PC-9 (cell line): ENCODE data around the gene JMJD8. TPM values are rescaled to one million over a fixed set of nuclear protein-coding genes. Genes with fewer than 3 reads are reported as not detected.

Source experiments
- BruUV-seq: library from RNA; stranded (reverse); fragments of 400-500 nt; replicated peaks from 2 replicates; lab custom pipeline; 2021; lab: Mats Ljungman, UMichigan
- CTCF ChIA-PET: fragments of 300-600 bp; sonication (Branson Sonifier 250); formaldehyde crosslinking; loops from one replicate; lab custom pipeline; 2022; ENCODE audit warnings: antibody characterized with exemption; lab: Charles Lee
- POLR2A ChIA-PET: fragments of 300-600 bp; sonication (Branson Sonifier 250); formaldehyde crosslinking; loops from one replicate; lab custom pipeline; 2022; ENCODE audit warnings: antibody characterized with exemption; ENCODE audit not compliant: unreplicated experiment; lab: Charles Lee
- DNase-seq, 2 experiments: peaks; one replicate each; pipeline versions ENCODE4 v3.0.0 to v3.0.0-alpha.2; 2015 to 2022; ENCODE audit warnings: mixed read lengths in 1 of 2
- H2AFZ ChIP-seq: fragments of 200-600 bp; sonication (generic); 2 replicates; pipeline ENCODE4 v1.8.1; 2017; ENCODE audit warnings: antibody characterized with exemption
- H3F3A ChIP-seq: fragments of 200-600 bp; sonication (generic); 2 replicates; pipeline ENCODE4 v1.8.1; 2017; ENCODE audit warnings: antibody characterized with exemption, mild to moderate bottlenecking, low read depth; ENCODE audit not compliant: insufficient read depth
- H3K27ac ChIP-seq: fragments of 200-600 bp; sonication (generic); 2 replicates; pipeline ENCODE4 v1.6.1; 2016; ENCODE audit warnings: mixed run types
- H3K27me3 ChIP-seq: fragments of 200-600 bp; sonication (generic); 2 replicates; pipeline ENCODE4 v1.6.1; 2016; ENCODE audit warnings: low read depth, mixed run types; ENCODE audit not compliant: insufficient read depth
- H3K36me3 ChIP-seq: fragments of 200-600 bp; sonication (generic); 2 replicates; pipeline ENCODE4 v1.6.1; 2016; ENCODE audit warnings: low read depth, mixed run types
- H3K4me1 ChIP-seq: fragments of 200-600 bp; sonication (generic); replicated peaks from 2 replicates; pipeline ENCODE4 v1.6.1; 2016; ENCODE audit warnings: mixed run types; ENCODE audit not compliant: insufficient read depth
- H3K4me2 ChIP-seq: fragments of 200-600 bp; sonication (generic); 2 replicates; pipeline ENCODE4 v1.6.1; 2017; ENCODE audit warnings: mixed run types
- H3K4me3 ChIP-seq: fragments of 200-600 bp; sonication (generic); 2 replicates; pipeline ENCODE4 v1.6.1; 2016; ENCODE audit warnings: mixed run types
- H3K79me2 ChIP-seq: fragments of 200-600 bp; sonication (generic); 2 replicates; pipeline ENCODE4 v1.6.1; 2017; ENCODE audit warnings: low read depth, mixed run types
- H3K9me2 ChIP-seq: fragments of 200-600 bp; sonication (generic); 2 replicates; pipeline ENCODE4 v1.8.1; 2017; ENCODE audit warnings: mild to moderate bottlenecking; ENCODE audit not compliant: insufficient read depth
- H3K9me3 ChIP-seq: fragments of 200-600 bp; sonication (generic); 2 replicates; pipeline ENCODE4 v1.8.1; 2016; ENCODE audit warnings: low read depth; ENCODE audit not compliant: insufficient read depth
- H4K20me1 ChIP-seq: fragments of 200-600 bp; sonication (generic); 2 replicates; pipeline ENCODE4 v1.8.1; 2017; ENCODE audit not compliant: insufficient read depth
- CTCF ChIP-seq: fragments of 200-600 bp; sonication (generic); conservative IDR thresholded peaks from 2 replicates; pipeline ENCODE4 v1.6.1; 2017; ENCODE audit warnings: mixed run types, antibody characterized with exemption, mild to moderate bottlenecking, moderate library complexity
- EZH2 ChIP-seq: fragments of 200-600 bp; sonication (generic); IDR thresholded peaks from 2 replicates; pipeline ENCODE4 v1.8.0; 2017; ENCODE audit warnings: antibody characterized with exemption, low read depth
- intact Hi-C: fragments of 100-400 bp; cut with micrococcal nuclease; formaldehyde crosslinking; loops from one replicate; pipeline ENCODE4 v1.10.0; 2022; ENCODE audit not compliant: unreplicated experiment
- total RNA-seq: library from RNA; stranded (reverse); gene quantifications from 2 replicates; pipeline ENCODE4 v1.2.3, GENCODE V29; 2021

The JMJD8 gene
- total RNA-seq, 1 experiment from 2014 or later: 57.4 TPM

- no peaks in the 10 kb centered on the region for H3K9me2 ChIP-seq
- no peaks in the 10 kb centered on the region for H3K79me2 ChIP-seq
- H3K27me3 ChIP-seq: peaks cover 8% of the 10 kb centered on the region; the same call in 1 of the 2 replicates
- H3K36me3 ChIP-seq: no peaks in the 10 kb centered on the region
- H4K20me1 ChIP-seq: no peaks in the 10 kb centered on the region
- peak; percentile 72 to 93 for DNase-seq
- intact Hi-C loops: no loop called here
- H3K4me1 ChIP-seq: peaks cover 8% of the 10 kb centered on the region
- H3F3A ChIP-seq: peaks cover 22% of the 10 kb centered on the region
- ChIA-PET POLR2A (interaction anchor here (0.7 to 1.0 kb wide), 2 partner anchors 30 to 168 kb away, joined by 6 to 10 read pairs; partner anchors contain the start of gene CAPN15), CTCF (interaction anchor here (0.5 to 1.1 kb wide), 4 partner anchors 17 to 874 kb away, joined by 3 to 12 read pairs (median 7); no protein-coding TSS in a partner anchor)
- no peak overlapping the region for H3K4me3 ChIP-seq
- H3K9me3 ChIP-seq: no peaks in the 10 kb centered on the region
- TF ChIP-seq CTCF (no peak), EZH2 (no peak)
- 0 out of 2 replicates have a peak overlapping the region, but pooled peaks have one; percentile 19 for H3K4me2 ChIP-seq
- H3K27ac ChIP-seq: no peak overlapping the region
- BruUV-seq: no TSS peak
- no peak overlapping the region for H2AFZ ChIP-seq
Measured at GRCh38 chr16:695355-696089, 11.4 kb upstream of the JMJD8 start.

- no peaks in the 10 kb centered on the region for H3K9me3 ChIP-seq
- intact Hi-C loops: no loop called here
- no peaks in the 10 kb centered on the region for H3K36me3 ChIP-seq
- H3K27ac ChIP-seq: no peak overlapping the region
- no peak for DNase-seq
- H3K4me2 ChIP-seq: no peak overlapping the region
- CTCF ChIA-PET: no interaction called here
- H3K79me2 ChIP-seq: no peaks in the 10 kb centered on the region
- no peaks in the 10 kb centered on the region for H3K9me2 ChIP-seq
- no peak for TF ChIP-seq CTCF
- no peak for TF ChIP-seq EZH2
- H2AFZ ChIP-seq: no peak overlapping the region
- POLR2A ChIA-PET: interaction anchor here (1.0 kb wide), 1 partner anchor 168 kb away, joined by 10 read pairs; the partner anchor contains the start of gene CAPN15
- H3K4me3 ChIP-seq: no peak overlapping the region
- H3K27me3 ChIP-seq: peaks cover 3% of the 10 kb centered on the region; the same call in 1 of the 2 replicates
- BruUV-seq: no TSS peak
- no peaks in the 10 kb centered on the region for H4K20me1 ChIP-seq
- peaks cover 10% of the 10 kb centered on the region for H3K4me1 ChIP-seq
- H3F3A ChIP-seq: peaks cover 22% of the 10 kb centered on the region
Measured at GRCh38 chr16:694863-695354, 10.8 kb upstream of the JMJD8 start.

- intact Hi-C loops: no loop called here
- peaks cover 13% of the 10 kb centered on the region for H3K4me1 ChIP-seq
- H3K79me2 ChIP-seq: peaks cover 6% of the 10 kb centered on the region
- H3K4me2 ChIP-seq: no peak overlapping the region
- POLR2A ChIA-PET: no interaction called here
- H3K4me3 ChIP-seq: no peak overlapping the region
- peaks cover 22% of the 10 kb centered on the region for H3F3A ChIP-seq
- H3K27ac ChIP-seq: no peak overlapping the region
- no peak for DNase-seq
- BruUV-seq: no TSS peak
- CTCF ChIA-PET: no interaction called here
- TF ChIP-seq CTCF (no peak), EZH2 (no peak)
- no peak overlapping the region for H2AFZ ChIP-seq
- H3K36me3 ChIP-seq: no peaks in the 10 kb centered on the region
- H4K20me1 ChIP-seq: no peaks in the 10 kb centered on the region
- H3K9me3 ChIP-seq: no peaks in the 10 kb centered on the region
- no peaks in the 10 kb centered on the region for H3K9me2 ChIP-seq
- no peaks in the 10 kb centered on the region for H3K27me3 ChIP-seq
Measured at GRCh38 chr16:694187-694862, 10.2 kb upstream of the JMJD8 start.
